Measurements from ENCODE around the gene TRIM28.
"Not testable (repeated sequence)": the region's sequence is repeated elsewhere in the genome, so short reads cannot be mapped to it uniquely, and the experiment has no call there.

TRIM28 gene

GRCh38 chr19:58543826-58544590, at the start of gene TRIM28:
TRIM28 (plus strand) TSS chr19:58544064; CDS start chr19:58544758, 694 bp downstream.
- DNase-seq (ENCODE audit: low read depth in 2 of 2), result peak; percentile 100

GRCh38 chr19:58497634-58498170, 46.2 kb upstream of the TRIM28 start:
- no peak for DNase-seq (ENCODE audit: low read depth in 2 of 2)

- DNase-seq (ENCODE audit: low read depth in 2 of 2), result no peak
Measured at GRCh38 chr19:58498316-58499020, 45.4 kb upstream of the TRIM28 start.

- peak; percentile 78 to 90 for DNase-seq (ENCODE audit: low read depth in 2 of 2)
Measured at GRCh38 chr19:58499021-58499927, 44.6 kb upstream of the TRIM28 start.

- DNase-seq (ENCODE audit: low read depth in 2 of 2), result no peak
Measured at GRCh38 chr19:58500242-58500641, 43.6 kb upstream of the TRIM28 start.

GRCh38 chr19:58507602-58508223, 36.2 kb upstream of the TRIM28 start:
- not testable (repeated sequence) for DNase-seq (ENCODE audit: low read depth in 2 of 2)

- DNase-seq (ENCODE audit: low read depth in 2 of 2), result no peak
Measured at GRCh38 chr19:58509731-58510083, 34.2 kb upstream of the TRIM28 start.

- no peak for DNase-seq (ENCODE audit: low read depth in 2 of 2)
Measured at GRCh38 chr19:58510084-58510862, 33.6 kb upstream of the TRIM28 start.

GRCh38 chr19:58511353-58512208, 32.3 kb upstream of the TRIM28 start, which contains the start of gene SLC27A5:
SLC27A5 (minus strand) TSS chr19:58511992; CDS start chr19:58511955, 37 bp downstream.
- DNase-seq (ENCODE audit: low read depth in 2 of 2), result no peak

- DNase-seq (ENCODE audit: low read depth in 2 of 2), result no peak
Measured at GRCh38 chr19:58513213-58513693, 30.6 kb upstream of the TRIM28 start.

GRCh38 chr19:58513694-58514563, 29.9 kb upstream of the TRIM28 start:
- DNase-seq (ENCODE audit: low read depth in 2 of 2), result peak; percentile 78 to 82

- no peak for DNase-seq (ENCODE audit: low read depth in 2 of 2)
Measured at GRCh38 chr19:58514564-58515022, 29.3 kb upstream of the TRIM28 start.

GRCh38 chr19:58515259-58515658, 28.6 kb upstream of the TRIM28 start:
- no peak for DNase-seq (ENCODE audit: low read depth in 2 of 2)

- DNase-seq (ENCODE audit: low read depth in 2 of 2), result no peak
Measured at GRCh38 chr19:58516246-58516836, 27.5 kb upstream of the TRIM28 start.

- DNase-seq (ENCODE audit: low read depth in 2 of 2), result no peak
Measured at GRCh38 chr19:58516964-58517833, 26.7 kb upstream of the TRIM28 start.

- no peak for DNase-seq (ENCODE audit: low read depth in 2 of 2)
Measured at GRCh38 chr19:58518256-58519086, 25.4 kb upstream of the TRIM28 start.

Measured in stimulated activated CD8-positive, alpha-beta memory T cell treated with anti-CD3 and anti-CD28 coated beads, Interleukin-7, amount 100 ng/mL, for 1 hour (primary cell).